Measurements from ENCODE around the gene AIM2. TPM values are rescaled to one million over a fixed set of nuclear protein-coding genes. Genes with fewer than 3 reads are reported as not detected.
"Not testable (repeated sequence)": the region's sequence is repeated elsewhere in the genome, so short reads cannot be mapped to it uniquely, and the experiment has no call there.

Gene AIM2
- total and polyA plus RNA-seq, 9 donors: 0.11 to 0.49 (median 0.31) TPM; not detected in 2

GRCh38 chr1:159056069-159056698 lies 20.4 kb downstream of the AIM2 start:
- Histone ChIP-seq H3K9me3 (replicated peaks; ENCODE audit: control insufficient read depth, low read depth, low read length) (no peaks in the 10 kb centered on the region), H3K27me3 (ENCODE audit: control insufficient read depth, insufficient read depth, low read length) (no peaks in the 10 kb centered on the region), H3K36me3 (ENCODE audit: control insufficient read depth, insufficient read depth, low read length) (peaks cover 15% of the 10 kb centered on the region), H3K27ac (ENCODE audit: low read length) (no peak overlapping the region), H3K4me1 (ENCODE audit: control insufficient read depth, insufficient read depth, low read length) (peaks cover 4% of the 10 kb centered on the region), H3K4me3 (ENCODE audit: low read length) (no peak overlapping the region)
- 86% methylated on average over 6 of the region's 7 CpGs for WGBS (ENCODE audit: insufficient coverage)
- DNase-seq: no peak

GRCh38 chr1:159055181-159055641 lies 21.4 kb downstream of the AIM2 start:
- WGBS (ENCODE audit: insufficient coverage): 61% methylated on average over 2 of the region's 5 CpGs
- peak; percentile 19 for DNase-seq
- Histone ChIP-seq H3K4me3 (ENCODE audit: low read length) (no peak overlapping the region), H3K4me1 (ENCODE audit: control insufficient read depth, insufficient read depth, low read length) (peaks cover 4% of the 10 kb centered on the region), H3K27ac (ENCODE audit: low read length) (no peak overlapping the region), H3K27me3 (ENCODE audit: control insufficient read depth, insufficient read depth, low read length) (no peaks in the 10 kb centered on the region), H3K36me3 (ENCODE audit: control insufficient read depth, insufficient read depth, low read length) (peaks cover 20% of the 10 kb centered on the region), H3K9me3 (replicated peaks; ENCODE audit: control insufficient read depth, low read depth, low read length) (no peaks in the 10 kb centered on the region)

GRCh38 chr1:159054427-159054826 lies 22.1 kb downstream of the AIM2 start:
- Histone ChIP-seq H3K27me3 (ENCODE audit: control insufficient read depth, insufficient read depth, low read length) (no peaks in the 10 kb centered on the region), H3K9me3 (replicated peaks; ENCODE audit: control insufficient read depth, low read depth, low read length) (no peaks in the 10 kb centered on the region), H3K4me3 (ENCODE audit: low read length) (no peak overlapping the region), H3K4me1 (ENCODE audit: control insufficient read depth, insufficient read depth, low read length) (peaks cover 4% of the 10 kb centered on the region), H3K36me3 (ENCODE audit: control insufficient read depth, insufficient read depth, low read length) (peaks cover 20% of the 10 kb centered on the region), H3K27ac (ENCODE audit: low read length) (no peak overlapping the region)
- no CpG with 5 or more reads among the region's 2 CpGs for WGBS (ENCODE audit: insufficient coverage)
- DNase-seq: no peak

GRCh38 chr1:159051436-159051835 lies 25.1 kb downstream of the AIM2 start:
- no peak for DNase-seq
- H3K27me3 ChIP-seq (ENCODE audit: control insufficient read depth, insufficient read depth, low read length): no peaks in the 10 kb centered on the region
- peaks cover 4% of the 10 kb centered on the region for H3K4me1 ChIP-seq (ENCODE audit: control insufficient read depth, insufficient read depth, low read length)
- WGBS (ENCODE audit: insufficient coverage): 100% methylated on average over 1 of the region's 2 CpGs
- H3K9me3 ChIP-seq (replicated peaks; ENCODE audit: control insufficient read depth, low read depth, low read length): no peaks in the 10 kb centered on the region
- no peak overlapping the region for H3K27ac ChIP-seq (ENCODE audit: low read length)
- H3K4me3 ChIP-seq (ENCODE audit: low read length): no peak overlapping the region
- peaks cover 20% of the 10 kb centered on the region for H3K36me3 ChIP-seq (ENCODE audit: control insufficient read depth, insufficient read depth, low read length)

- not testable (repeated sequence) for H3K27ac ChIP-seq (ENCODE audit: low read length); H3K4me3 ChIP-seq (ENCODE audit: low read length); H3K9me3 ChIP-seq (replicated peaks; ENCODE audit: control insufficient read depth, low read depth, low read length); DNase-seq; H3K27me3 ChIP-seq (ENCODE audit: control insufficient read depth, insufficient read depth, low read length); H3K4me1 ChIP-seq (ENCODE audit: control insufficient read depth, insufficient read depth, low read length); H3K36me3 ChIP-seq (ENCODE audit: control insufficient read depth, insufficient read depth, low read length)
- WGBS (ENCODE audit: insufficient coverage): no CpG with 5 or more reads among the region's 1 CpG
Measured at GRCh38 chr1:159046486-159046885, 30.1 kb downstream of the AIM2 start.

GRCh38 chr1:159040893-159041724 lies 35.5 kb downstream of the AIM2 start:
- 94% methylated on average over 4 of the region's 7 CpGs for WGBS (ENCODE audit: insufficient coverage)
- no peaks in the 10 kb centered on the region for H3K27me3 ChIP-seq (ENCODE audit: control insufficient read depth, insufficient read depth, low read length)
- H3K4me3 ChIP-seq (ENCODE audit: low read length): no peak overlapping the region
- H3K36me3 ChIP-seq (ENCODE audit: control insufficient read depth, insufficient read depth, low read length): peaks cover 13% of the 10 kb centered on the region
- H3K4me1 ChIP-seq (ENCODE audit: control insufficient read depth, insufficient read depth, low read length): no peaks in the 10 kb centered on the region
- H3K9me3 ChIP-seq (replicated peaks; ENCODE audit: control insufficient read depth, low read depth, low read length): no peaks in the 10 kb centered on the region
- no peak for DNase-seq
- no peak overlapping the region for H3K27ac ChIP-seq (ENCODE audit: low read length)

GRCh38 chr1:159040206-159040605 lies 36.4 kb downstream of the AIM2 start:
- no peaks in the 10 kb centered on the region for H3K9me3 ChIP-seq (replicated peaks; ENCODE audit: control insufficient read depth, low read depth, low read length)
- no peak overlapping the region for H3K27ac ChIP-seq (ENCODE audit: low read length)
- no peaks in the 10 kb centered on the region for H3K27me3 ChIP-seq (ENCODE audit: control insufficient read depth, insufficient read depth, low read length)
- no peaks in the 10 kb centered on the region for H3K4me1 ChIP-seq (ENCODE audit: control insufficient read depth, insufficient read depth, low read length)
- no CpG with 5 or more reads among the region's 1 CpG for WGBS (ENCODE audit: insufficient coverage)
- peaks cover 13% of the 10 kb centered on the region for H3K36me3 ChIP-seq (ENCODE audit: control insufficient read depth, insufficient read depth, low read length)
- no peak for DNase-seq
- no peak overlapping the region for H3K4me3 ChIP-seq (ENCODE audit: low read length)

GRCh38 chr1:159030877-159031447 lies 45.6 kb downstream of the AIM2 start:
- Histone ChIP-seq H3K4me1 (ENCODE audit: control insufficient read depth, insufficient read depth, low read length) (no peaks in the 10 kb centered on the region), H3K36me3 (ENCODE audit: control insufficient read depth, insufficient read depth, low read length) (peaks cover 21% of the 10 kb centered on the region), H3K4me3 (ENCODE audit: low read length) (no peak overlapping the region), H3K27ac (ENCODE audit: low read length) (no peak overlapping the region), H3K27me3 (ENCODE audit: control insufficient read depth, insufficient read depth, low read length) (no peaks in the 10 kb centered on the region), H3K9me3 (replicated peaks; ENCODE audit: control insufficient read depth, low read depth, low read length) (no peaks in the 10 kb centered on the region)
- DNase-seq: no peak
- 37% methylated on average over 3 of the region's 3 CpGs for WGBS (ENCODE audit: insufficient coverage)

GRCh38 chr1:159030311-159030710 lies 46.3 kb downstream of the AIM2 start:
- 80% methylated on average over 1 of the region's 1 CpG for WGBS (ENCODE audit: insufficient coverage)
- no peak overlapping the region for H3K27ac ChIP-seq (ENCODE audit: low read length)
- H3K4me3 ChIP-seq (ENCODE audit: low read length): no peak overlapping the region
- DNase-seq: no peak
- H3K9me3 ChIP-seq (replicated peaks; ENCODE audit: control insufficient read depth, low read depth, low read length): no peaks in the 10 kb centered on the region
- peaks cover 21% of the 10 kb centered on the region for H3K36me3 ChIP-seq (ENCODE audit: control insufficient read depth, insufficient read depth, low read length)
- H3K4me1 ChIP-seq (ENCODE audit: control insufficient read depth, insufficient read depth, low read length): no peaks in the 10 kb centered on the region
- H3K27me3 ChIP-seq (ENCODE audit: control insufficient read depth, insufficient read depth, low read length): no peaks in the 10 kb centered on the region

GRCh38 chr1:159026841-159027240 lies 49.7 kb downstream of the AIM2 start:
- peaks cover 21% of the 10 kb centered on the region for H3K36me3 ChIP-seq (ENCODE audit: control insufficient read depth, insufficient read depth, low read length)
- DNase-seq; H3K9me3 ChIP-seq (replicated peaks; ENCODE audit: control insufficient read depth, low read depth, low read length); H3K4me3 ChIP-seq (ENCODE audit: low read length); H3K27ac ChIP-seq (ENCODE audit: low read length); H3K4me1 ChIP-seq (ENCODE audit: control insufficient read depth, insufficient read depth, low read length); H3K27me3 ChIP-seq (ENCODE audit: control insufficient read depth, insufficient read depth, low read length): not testable (repeated sequence)
- no CpG with 5 or more reads among the region's 2 CpGs for WGBS (ENCODE audit: insufficient coverage)

Measured in muscle of leg (tissue), 11 donors.